GM21360 (cell line): Measurements from ENCODE around the gene PRDX4.
"Not testable (repeated sequence)": the region's sequence is repeated elsewhere in the genome, so short reads cannot be mapped to it uniquely, and the experiment has no call there.

Source experiments
- ATAC-seq: cut with Tn5 transposase; IDR thresholded peaks from one replicate; pipeline ENCODE4 v1.9.1; 2021; ENCODE audit warnings: mild to moderate bottlenecking, moderate library complexity; ENCODE audit not compliant: unreplicated experiment

PRDX4 gene

DNA sequence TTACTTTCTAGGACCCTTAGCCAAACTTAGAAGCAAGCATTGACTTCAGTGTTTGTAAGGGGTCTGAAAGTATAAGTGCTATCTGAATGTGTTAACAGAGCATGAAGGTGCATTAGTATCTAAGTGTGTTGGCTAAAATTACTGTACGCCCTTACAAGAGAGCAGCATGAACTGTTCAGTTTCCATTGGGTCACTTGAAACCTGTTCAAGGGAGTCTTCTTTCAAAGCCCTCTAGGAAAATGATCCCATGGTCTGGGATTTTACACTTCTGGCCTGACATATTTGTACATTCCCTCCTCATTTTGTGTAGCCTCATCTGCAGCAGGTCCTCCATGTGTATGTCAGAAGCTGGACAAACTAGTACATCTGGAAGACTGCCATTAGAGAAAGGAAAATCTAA is 3.2 kb downstream of the PRDX4 start:
- ATAC-seq, result no peak

DNA sequence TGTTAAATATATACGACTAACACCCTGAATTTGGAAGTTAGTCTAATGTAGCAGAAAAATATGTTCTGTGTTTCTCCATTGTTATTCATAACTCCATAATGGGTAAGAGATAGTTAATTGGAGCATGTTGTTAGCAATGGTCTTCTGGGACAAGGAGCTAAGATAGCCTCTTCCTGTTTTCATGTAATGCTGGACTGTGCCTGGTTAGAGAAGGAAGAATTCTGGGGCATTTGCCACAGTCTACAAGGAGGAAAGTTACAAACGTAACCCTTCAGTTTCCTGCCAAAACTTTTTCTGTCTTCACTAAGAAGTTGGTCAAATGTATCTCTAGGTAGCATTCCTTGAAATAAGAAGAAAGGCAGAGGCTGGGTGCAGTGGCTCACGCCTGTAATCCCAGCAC is 5.8 kb downstream of the PRDX4 start:
- ATAC-seq, result no peak

DNA sequence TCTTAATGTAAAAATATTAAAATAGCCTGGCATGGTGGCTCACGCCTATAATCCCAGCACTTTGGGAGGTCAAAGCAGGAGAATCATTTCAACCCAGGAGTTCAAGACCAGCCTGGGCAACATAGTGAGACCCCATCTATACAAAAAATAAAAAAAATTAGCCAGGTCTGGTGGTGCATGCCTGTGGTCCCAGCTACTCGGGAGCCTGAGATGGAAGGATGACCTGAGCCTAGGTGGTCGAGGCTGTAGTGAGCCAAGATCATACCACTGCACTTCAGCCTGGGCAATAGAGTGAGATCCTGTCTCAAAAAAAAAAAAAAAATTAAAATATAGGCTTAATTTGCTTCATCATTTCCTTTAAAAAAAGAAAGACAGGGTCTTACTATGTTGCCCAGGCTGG is 9.2 kb downstream of the PRDX4 start:
- ATAC-seq, result not testable (repeated sequence)

DNA sequence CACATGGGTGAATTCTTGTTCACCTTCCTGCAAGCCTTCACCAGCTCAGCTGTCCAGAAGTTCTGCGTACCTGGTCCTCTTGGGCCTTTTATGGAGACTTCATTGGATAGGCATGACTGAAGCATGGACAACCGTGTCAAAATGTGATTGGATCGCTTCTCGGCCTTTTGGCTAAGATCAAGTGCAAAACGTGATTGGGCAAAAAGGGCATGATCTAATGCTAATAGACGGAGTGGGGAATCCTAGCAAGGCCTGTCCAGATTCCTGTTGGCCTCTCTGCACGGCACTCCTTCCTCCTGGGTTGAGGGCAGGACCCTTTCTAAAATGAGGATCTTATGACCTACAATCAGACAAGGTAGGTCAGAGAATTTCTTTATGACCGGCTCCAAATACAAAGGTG is 24.9 kb downstream of the PRDX4 start:
- no peak for ATAC-seq

DNA sequence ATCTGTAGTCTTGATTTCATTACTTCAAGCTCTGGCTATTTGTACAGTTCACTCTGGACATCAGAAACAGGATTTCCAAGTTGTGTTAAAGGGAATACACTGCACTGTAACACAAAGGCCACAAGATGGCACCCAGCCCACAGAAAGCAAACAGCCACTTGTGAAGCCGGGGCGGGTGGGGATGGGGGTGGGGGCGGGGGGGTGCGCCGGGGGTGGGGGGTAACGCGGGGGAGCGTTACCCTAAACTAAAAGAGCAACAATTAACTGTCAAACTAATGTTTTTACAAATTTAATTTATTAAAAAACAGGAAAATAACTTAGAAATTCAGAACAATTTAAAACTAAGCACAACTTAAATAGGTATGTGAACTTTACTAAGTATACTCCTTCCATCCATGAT is 27.3 kb downstream of the PRDX4 start:
- peak; percentile 75 for ATAC-seq

DNA sequence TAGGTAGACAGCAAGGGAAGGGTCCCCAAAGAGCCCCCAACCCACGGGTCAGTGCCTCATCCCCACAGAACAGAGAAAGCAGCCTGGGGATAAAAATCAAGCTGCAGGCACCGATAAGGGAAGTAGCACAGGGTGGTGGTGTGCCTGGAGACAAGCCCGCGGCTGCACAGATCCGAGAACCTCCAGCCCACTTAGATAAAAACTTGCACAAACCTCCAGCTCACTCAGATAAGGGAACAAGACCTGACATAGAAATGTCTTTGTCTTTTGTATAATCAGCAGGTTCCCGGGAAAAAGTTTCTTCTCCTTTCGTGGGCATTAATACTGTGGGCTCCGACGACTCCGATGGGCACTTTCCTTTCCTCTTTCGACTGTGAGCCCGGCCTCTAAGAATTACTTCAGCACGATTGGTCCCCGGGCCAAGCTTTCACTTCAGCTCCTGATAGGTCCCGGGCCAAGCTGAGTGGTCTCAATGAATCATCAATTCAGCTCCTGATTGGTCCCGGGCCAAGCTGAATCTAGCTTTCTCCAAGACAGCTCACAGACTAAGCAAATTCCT is 32.4 kb downstream of the PRDX4 start:
- ATAC-seq, result no peak

DNA sequence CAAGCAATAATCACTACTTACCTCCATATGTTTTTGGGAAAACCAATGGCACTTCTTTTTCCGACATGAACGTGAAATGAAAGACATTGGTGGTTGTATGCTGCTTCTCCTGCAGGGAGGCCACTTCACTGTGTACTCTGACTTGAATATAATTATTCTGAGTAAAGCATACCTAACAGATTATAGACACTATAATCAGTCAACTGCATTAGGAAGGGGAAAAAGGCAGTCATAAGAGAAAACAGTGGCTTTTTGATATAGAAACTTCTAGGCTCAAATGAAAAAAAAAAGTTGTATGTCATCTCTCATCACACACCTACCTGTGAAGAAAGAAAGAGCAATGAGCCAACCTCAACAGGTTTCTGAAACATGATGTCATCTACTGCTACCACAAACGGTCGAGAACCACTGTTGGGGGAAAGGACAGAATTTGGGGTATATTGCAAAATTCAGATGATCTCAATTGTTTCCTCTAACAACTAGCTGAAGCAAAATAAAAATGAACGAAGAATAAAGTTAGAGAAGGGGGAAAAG is 37.4 kb downstream of the PRDX4 start:
- ATAC-seq, result no peak

DNA sequence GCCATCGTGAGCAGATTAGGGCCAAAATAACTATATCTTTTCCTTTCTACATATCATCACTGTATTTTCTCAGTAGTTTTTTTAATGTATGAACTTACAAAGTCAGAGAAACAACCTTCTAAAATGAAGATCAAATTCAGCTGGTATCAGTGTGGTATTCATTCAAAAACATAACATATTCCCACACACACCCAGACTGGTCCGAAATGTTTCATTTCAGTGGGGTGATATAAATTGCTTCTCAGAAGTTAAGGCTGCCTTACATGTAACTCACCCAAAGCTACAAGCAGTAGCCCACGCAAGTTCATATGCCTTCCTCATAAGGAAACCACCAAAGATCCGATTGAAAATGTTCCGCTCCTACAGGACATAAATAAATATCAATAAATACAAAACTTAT is 37.9 kb downstream of the PRDX4 start:
- ATAC-seq, result no peak

DNA sequence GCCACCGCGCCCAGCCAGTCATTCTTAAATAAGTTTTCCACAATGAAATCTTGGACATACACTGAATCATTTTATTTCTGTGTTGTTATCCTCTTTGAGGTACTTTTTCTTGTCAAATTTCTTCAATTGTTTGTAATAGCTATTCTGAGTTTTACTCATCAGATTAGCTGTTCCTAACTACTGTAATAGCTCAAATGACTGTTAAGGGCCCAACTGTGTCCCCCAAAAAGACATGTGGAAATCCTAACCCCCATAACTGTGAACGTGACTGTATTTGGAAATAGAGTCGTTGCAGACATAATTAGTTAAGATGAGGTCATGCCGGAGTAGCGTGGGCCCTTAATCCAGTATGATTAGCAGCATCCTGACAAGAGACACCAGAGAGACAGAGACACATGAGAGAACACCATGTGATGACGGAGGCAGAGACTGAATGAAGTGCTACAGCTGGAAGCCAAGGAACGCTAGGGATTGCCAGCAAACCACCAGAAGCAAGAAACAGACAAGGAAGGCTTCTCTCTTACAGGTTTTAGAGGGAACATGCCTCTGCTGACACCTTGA is 52.9 kb downstream of the PRDX4 start:
- ATAC-seq, result no peak

DNA sequence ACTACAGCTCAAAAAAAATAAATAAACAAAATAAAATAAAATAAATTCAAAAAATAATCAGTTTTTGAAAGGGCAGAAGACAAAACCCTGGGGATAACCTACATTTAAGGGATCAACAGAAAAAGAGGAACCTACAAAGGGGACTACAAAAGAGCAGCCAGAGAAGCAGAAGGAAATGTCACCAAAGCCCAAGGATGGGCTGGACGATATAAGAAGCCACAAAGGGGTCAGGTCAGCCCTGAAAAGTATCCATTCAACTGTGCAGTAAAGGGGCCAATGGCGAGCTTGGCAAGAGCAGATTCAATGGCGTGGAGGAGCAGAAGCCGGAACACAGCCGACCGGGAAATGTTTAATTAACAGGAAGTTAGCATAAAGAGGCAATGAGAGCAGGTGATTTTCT is 58.9 kb downstream of the PRDX4 start:
- no peak for ATAC-seq

DNA sequence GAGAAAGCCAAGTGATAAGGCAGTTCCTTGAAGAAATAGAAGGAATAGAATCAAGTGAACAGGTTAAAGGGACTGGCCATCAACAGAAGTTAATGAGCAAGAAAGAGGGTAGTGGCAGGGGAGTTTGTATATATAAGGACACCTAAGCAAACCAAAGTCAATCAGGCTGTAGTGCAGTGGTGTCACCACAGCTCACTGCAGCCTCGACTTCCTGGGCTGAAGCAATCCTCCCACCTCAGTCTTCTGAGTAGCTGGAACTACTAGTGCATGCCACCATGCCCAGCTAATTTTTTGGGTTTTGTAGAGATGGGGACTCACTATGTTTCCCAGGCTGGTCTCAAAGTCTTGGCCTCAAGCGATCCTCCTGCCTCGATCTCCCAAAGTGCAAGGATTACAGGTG is 59.9 kb downstream of the PRDX4 start:
- ATAC-seq, result no peak

DNA sequence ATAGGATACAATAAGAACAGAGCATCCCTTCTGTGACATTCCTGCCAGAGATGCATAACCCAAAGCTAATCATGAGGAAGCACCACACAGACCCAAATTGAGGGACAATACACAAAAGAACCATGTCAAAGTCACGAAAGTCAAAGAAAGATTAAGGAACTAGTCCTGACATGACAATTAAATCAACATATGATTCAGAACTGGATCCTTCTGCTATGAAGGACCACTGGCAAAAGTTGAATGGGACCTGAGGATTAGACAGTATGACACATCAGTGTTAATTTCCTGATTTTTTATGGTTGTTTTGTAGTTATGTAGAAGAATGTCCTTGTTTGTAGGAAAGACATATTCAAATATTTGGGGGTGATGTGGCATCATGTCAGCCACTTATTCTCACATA is 61.9 kb downstream of the PRDX4 start:
- no peak for ATAC-seq

DNA sequence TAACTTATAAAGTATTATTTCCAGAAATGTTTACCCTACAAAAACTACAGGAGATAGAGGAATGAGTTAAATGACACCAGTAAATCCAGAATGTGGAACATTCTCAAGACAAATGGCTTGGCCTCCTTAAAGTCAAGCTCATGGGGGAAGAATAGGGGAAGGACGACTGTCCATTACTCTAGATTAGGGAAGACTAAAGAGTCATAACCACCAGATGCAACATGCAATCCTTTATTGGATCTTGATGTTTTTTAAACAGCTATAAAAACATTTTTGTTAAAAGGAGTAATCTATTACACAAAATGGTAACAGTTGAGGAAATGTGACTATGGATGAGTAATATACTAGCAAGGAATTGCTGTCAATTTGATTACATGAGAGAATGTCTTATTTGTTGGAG is 64.7 kb downstream of the PRDX4 start:
- no peak for ATAC-seq

DNA sequence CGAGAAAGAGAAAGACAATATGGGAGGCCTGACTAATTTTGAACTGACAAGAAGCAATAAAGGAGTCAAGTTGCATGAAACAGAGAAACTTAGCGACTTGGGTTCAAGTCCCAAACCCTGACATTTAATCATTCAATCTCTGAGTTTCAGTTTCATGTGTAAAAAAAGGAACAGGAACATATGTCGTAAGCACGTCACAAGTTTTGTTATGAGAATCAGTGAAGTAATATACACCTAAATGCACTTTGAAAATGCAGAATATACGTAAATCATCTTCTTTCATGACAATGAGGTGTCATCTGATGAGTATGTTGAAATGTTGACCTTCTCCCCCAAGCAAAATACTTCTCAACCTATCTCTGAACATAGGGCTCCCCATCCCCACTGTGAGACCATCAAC is 65.4 kb downstream of the PRDX4 start:
- ATAC-seq, result peak; percentile 81
